Measurements from ENCODE around the gene CALCOCO1. TPM values are rescaled to one million over a fixed set of nuclear protein-coding genes. Genes with fewer than 3 reads are reported as not detected.
A peak's percentile ranks its signal among the peaks of the same experiment; 100 is the strongest.

CALCOCO1 gene
- total RNA-seq, 1 donor from 2014 or later = 131 TPM

DNA sequence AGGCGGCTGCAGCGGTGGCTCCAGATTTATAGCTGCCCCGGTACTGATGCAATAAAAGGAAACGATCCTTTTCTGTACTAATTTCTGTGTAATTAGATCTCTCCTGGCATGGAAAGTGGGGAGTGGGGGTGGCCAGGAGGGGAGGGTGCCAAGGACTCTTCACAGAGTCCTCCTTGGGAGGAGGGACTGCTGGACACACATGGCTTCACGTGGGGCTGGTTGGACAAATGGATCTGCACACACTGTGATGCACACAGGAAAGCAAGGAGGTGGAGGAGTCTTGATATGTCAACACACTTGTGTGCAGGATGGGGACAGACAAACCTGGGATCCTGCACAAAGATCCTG, 27.6 kb downstream of the CALCOCO1 start:
- Histone ChIP-seq H3K27me3 (peaks cover 12% of the 10 kb centered on the region), H3K36me3 (no peaks in the 10 kb centered on the region), H3K4me3 (no peak overlapping the region), H3K4me1 (peaks cover 27% of the 10 kb centered on the region), H3K9me3 (no peaks in the 10 kb centered on the region), H3K27ac (no peak overlapping the region)
- no peak for DNase-seq (ENCODE audit: extremely low spot score in 2 of 2)
- intact Hi-C loops (cut with DNase I) = no loop called here
- TF ChIP-seq POLR2AphosphoS5 (IDR thresholded peaks at IDR 0.05; ENCODE audit: insufficient read depth in 1 of 2, low read depth in 1 of 2) (no peak), POLR2A (IDR thresholded peaks at IDR 0.05) (no peak)
- TF ChIP-seq, protein P1, sequence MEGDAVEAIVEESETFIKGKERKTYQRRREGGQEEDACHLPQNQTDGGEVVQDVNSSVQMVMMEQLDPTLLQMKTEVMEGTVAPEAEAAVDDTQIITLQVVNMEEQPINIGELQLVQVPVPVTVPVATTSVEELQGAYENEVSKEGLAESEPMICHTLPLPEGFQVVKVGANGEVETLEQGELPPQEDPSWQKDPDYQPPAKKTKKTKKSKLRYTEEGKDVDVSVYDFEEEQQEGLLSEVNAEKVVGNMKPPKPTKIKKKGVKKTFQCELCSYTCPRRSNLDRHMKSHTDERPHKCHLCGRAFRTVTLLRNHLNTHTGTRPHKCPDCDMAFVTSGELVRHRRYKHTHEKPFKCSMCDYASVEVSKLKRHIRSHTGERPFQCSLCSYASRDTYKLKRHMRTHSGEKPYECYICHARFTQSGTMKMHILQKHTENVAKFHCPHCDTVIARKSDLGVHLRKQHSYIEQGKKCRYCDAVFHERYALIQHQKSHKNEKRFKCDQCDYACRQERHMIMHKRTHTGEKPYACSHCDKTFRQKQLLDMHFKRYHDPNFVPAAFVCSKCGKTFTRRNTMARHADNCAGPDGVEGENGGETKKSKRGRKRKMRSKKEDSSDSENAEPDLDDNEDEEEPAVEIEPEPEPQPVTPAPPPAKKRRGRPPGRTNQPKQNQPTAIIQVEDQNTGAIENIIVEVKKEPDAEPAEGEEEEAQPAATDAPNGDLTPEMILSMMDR (IDR thresholded peaks at IDR 0.05) = no peak

DNA sequence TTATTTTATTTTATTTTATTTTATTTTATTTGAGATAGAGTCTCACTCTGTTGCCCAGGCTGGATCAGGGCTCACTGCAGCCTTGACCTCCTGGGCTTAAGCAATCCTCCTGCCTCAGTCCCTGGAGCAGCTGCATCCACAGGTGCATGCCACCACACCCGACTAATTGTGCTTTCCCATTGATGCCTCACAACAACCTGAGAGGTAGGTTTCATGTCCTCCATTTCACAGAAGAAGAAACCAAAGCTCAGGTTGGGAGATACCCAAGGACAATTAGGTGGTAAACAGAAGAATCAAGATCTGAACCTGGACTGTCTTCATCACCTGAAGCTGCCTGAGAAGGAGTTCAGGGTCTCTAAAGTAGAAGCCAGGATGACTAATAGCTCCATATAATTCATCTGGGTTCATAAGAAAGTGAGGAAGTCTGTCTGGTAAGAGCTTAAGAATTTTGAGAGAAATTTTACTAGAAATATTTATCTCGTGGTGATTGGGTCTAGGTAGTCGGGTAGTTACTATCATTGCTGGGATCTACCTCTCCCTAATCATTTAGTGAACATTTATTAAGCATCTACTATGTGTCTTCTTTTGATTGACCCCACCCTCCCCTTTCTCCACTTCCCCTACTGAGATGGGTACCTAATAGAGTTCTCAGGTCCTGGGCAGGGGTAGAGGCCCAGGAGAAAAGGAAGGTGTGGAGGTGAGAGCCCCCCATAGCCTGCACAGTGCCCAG, 28.1 kb downstream of the CALCOCO1 start:
- intact Hi-C loops (cut with DNase I) = no loop called here
- Histone ChIP-seq H3K9me3 (no peaks in the 10 kb centered on the region), H3K4me1 (peaks cover 27% of the 10 kb centered on the region), H3K27ac (no peak overlapping the region), H3K36me3 (no peaks in the 10 kb centered on the region), H3K4me3 (no peak overlapping the region), H3K27me3 (peaks cover 12% of the 10 kb centered on the region)
- no peak for DNase-seq (ENCODE audit: extremely low spot score in 2 of 2)
- TF ChIP-seq, protein P1 (IDR thresholded peaks at IDR 0.05) = no peak
- TF ChIP-seq POLR2A (IDR thresholded peaks at IDR 0.05) = no peak
- no peak for TF ChIP-seq POLR2AphosphoS5 (IDR thresholded peaks at IDR 0.05; ENCODE audit: insufficient read depth in 1 of 2, low read depth in 1 of 2)

DNA sequence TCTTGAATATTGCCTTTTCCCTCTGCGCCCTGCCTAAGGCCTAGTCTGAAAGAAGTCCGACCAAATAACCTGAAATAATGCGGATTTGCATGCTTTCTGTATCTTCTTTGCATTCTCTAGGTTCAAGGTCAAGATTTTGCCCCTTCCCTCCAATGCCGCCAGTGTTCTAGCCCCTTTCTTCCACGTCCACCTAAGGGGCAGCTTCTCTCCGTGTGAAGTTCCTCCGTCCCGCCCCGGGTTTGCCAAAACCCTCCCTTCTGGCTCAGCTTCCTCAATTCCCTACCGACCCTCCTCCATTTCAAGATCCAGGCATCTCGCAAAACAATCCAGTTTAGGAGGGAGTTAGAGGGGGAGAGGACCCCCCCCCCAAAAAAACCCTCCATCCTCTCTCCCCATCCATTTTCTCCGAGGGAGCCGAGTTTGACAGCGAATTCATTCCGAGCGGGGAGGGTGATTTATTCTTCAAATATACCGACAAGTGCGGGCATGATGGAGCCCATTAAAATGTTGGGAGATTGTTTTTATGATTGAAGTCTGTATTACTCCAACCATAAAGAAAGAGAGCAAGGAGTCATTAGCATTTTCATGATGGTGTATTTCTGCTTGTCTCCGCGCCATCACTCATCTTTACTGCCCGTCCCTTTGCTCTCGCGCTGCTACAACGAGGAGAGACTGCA, 30.5 kb downstream of the CALCOCO1 start:
- Histone ChIP-seq H3K36me3 (no peaks in the 10 kb centered on the region), H3K4me3 (peak overlapping the region; percentile 30 to 32), H3K27ac (no peak overlapping the region), H3K4me1 (peaks cover 27% of the 10 kb centered on the region), H3K27me3 (peaks cover 12% of the 10 kb centered on the region), H3K9me3 (no peaks in the 10 kb centered on the region)
- no peak for DNase-seq (ENCODE audit: extremely low spot score in 2 of 2)
- TF ChIP-seq POLR2A (IDR thresholded peaks at IDR 0.05) = no peak
- intact Hi-C loops (cut with DNase I) = no loop called here

DNA sequence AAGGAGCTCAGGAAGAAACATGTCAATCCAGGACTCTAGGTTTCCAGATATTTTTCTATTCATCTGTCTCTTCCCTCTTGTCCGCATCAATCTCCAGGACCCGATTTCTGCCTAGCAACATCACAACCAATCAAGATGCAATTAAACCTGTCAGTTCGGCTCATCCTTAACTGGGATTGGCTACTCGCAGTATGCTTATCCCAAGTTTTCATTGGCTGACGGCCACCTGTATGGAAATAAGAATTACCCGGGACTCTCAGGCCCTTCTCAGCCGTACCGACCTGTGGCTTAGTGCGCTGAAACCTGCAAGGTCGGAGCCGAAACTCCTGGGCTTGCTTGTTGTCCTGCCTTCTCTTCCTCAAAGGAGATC, 31.0 kb downstream of the CALCOCO1 start:
- Histone ChIP-seq H3K27ac (no peak overlapping the region), H3K9me3 (no peaks in the 10 kb centered on the region), H3K4me3 (peak overlapping the region; percentile 30 to 32), H3K4me1 (peaks cover 27% of the 10 kb centered on the region), H3K36me3 (no peaks in the 10 kb centered on the region), H3K27me3 (peaks cover 12% of the 10 kb centered on the region)
- intact Hi-C loops (cut with DNase I) = no loop called here
- no peak for TF ChIP-seq POLR2A (IDR thresholded peaks at IDR 0.05)
- TF ChIP-seq POLR2AphosphoS5 (IDR thresholded peaks at IDR 0.05; ENCODE audit: insufficient read depth in 1 of 2, low read depth in 1 of 2) = peak in 1 of 2 donors; percentile 16
- TF ChIP-seq, protein P1 (IDR thresholded peaks at IDR 0.05) = no peak
- no peak for DNase-seq (ENCODE audit: extremely low spot score in 2 of 2)

DNA sequence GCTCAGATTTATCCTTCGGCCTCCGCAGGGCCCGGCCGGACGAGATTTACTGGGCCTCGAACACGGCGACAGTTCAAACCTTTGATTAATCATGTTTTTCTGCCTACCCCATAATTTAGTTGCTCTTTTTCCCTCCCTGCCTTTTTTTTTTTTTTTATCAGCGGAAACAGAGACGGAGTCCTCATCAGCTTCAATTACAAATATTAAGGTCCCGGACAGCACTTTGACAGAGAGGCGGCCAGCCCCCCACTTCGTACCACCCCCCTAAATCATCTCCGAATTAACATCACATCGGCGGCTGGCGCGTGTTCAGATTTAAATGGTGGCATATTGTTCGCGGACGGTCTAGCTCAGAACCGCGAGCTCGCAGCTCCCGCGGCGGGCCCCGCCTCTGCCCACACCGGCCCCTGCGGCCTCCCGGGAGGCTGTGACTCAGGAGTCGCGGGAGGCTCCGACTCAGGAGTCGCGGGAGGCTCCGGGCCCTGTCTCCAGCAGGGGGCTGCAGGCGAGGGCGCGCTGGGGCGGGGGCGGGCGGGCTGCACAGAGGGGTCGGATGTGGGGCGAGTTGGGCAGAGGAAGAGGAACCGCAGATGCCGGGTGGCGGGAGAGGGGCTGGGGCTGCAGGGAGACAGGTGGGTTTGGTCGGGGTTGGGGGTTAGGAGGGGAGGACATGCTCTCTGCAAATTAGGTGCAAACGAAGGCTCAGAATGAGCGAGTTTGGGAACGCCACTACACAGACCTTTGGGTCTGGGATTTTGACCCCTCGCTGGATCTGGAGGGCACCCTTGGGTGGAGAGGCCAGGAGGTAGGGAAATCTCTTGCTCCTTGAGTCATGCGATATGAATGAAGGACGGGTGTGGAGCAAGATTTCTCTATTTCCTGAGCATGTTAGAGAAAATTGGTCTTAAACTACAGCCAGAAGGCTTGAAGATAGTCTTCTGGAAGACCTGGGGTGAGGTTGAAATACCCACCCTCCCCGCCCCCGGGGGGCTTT, 31.8 kb downstream of the CALCOCO1 start:
- Histone ChIP-seq H3K4me3 (peak overlapping the region; percentile 32 to 42), H3K36me3 (no peaks in the 10 kb centered on the region), H3K4me1 (peaks cover 27% of the 10 kb centered on the region), H3K9me3 (no peaks in the 10 kb centered on the region), H3K27me3 (peaks cover 12% of the 10 kb centered on the region), H3K27ac (no peak overlapping the region)
- intact Hi-C loops (cut with DNase I) = no loop called here
- DNase-seq (ENCODE audit: extremely low spot score in 2 of 2) = no peak
- no peak for TF ChIP-seq POLR2AphosphoS5 (IDR thresholded peaks at IDR 0.05; ENCODE audit: insufficient read depth in 1 of 2, low read depth in 1 of 2)
- TF ChIP-seq, protein P1 (IDR thresholded peaks at IDR 0.05) = no peak
- TF ChIP-seq POLR2A (IDR thresholded peaks at IDR 0.05) = no peak
